GM18520 (cell line): Measurements from ENCODE around the gene TPSAB1.
"Not testable (repeated sequence)": the region's sequence is repeated elsewhere in the genome, so short reads cannot be mapped to it uniquely, and the experiment has no call there.

Experiments
- ATAC-seq: cut with Tn5 transposase; IDR thresholded peaks from one replicate; pipeline ENCODE4 v1.9.1; 2021; ENCODE audit not compliant: unreplicated experiment

Gene TPSAB1

DNA sequence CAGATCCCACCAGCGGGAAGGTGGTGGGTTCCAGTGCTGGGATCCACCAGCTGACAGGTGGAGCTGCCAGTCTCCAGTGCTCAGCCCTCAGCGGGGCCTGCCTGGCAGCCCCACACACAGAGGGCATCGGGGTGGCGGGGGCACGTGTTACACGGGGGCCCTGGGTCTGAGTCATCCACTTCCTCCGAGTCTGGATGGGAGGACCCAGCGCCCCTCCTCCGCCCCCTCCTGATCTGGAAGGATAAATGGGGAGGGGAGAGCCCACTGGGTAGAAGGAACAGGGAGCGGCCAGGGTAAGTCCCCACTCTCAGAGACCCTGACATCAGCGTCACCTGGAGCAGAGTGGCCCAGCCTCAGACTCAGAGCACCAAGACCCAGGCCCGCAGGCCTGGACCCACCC, at the start of gene TPSAB1:
TSS of gene TPSAB1 (plus strand) at position 270 of the 400 bp plus-strand sequence. CDS start 234 bp downstream, outside the sequence.
- ATAC-seq = not testable (repeated sequence)

GRCh38 chr16:1190789-1191188, 49.7 kb upstream of the TPSAB1 start:
- not testable (repeated sequence) for ATAC-seq

- ATAC-seq = no peak
Measured at GRCh38 chr16:1192384-1193073, 48.0 kb upstream of the TPSAB1 start.

DNA sequence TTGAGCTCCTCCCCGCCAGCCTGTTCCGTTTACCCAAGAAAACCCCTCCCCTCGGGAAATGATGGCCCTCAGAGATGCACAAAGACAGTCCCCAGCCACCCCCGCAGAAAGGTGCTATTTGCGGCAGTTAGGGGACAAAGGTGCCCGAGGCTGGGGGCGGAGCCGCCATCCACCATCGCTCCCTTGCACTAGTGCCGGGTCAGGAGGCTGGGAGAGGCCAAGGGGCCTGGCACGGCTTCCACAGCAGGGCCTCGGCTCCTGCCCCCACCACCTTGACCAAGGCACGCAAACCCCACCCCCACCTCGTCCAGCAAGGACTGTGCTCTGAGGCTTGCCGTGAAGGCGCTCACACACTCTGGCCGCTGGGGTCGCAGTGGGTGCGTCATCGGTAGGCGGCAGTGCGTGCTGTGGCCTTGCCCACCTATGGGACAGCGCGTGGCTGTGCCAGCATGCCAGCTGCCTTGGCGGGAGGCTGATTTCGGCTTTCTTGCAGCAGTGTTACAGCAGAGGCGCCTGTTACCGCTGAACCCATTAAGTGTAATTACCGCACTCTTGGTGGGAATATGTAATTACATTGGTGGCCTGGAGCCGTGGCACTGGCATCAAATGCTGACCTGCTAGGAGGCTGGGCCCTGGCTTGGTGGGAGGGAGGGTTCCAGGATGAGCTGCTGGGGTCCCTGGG, 47.2 kb upstream of the TPSAB1 start:
- no peak for ATAC-seq

DNA sequence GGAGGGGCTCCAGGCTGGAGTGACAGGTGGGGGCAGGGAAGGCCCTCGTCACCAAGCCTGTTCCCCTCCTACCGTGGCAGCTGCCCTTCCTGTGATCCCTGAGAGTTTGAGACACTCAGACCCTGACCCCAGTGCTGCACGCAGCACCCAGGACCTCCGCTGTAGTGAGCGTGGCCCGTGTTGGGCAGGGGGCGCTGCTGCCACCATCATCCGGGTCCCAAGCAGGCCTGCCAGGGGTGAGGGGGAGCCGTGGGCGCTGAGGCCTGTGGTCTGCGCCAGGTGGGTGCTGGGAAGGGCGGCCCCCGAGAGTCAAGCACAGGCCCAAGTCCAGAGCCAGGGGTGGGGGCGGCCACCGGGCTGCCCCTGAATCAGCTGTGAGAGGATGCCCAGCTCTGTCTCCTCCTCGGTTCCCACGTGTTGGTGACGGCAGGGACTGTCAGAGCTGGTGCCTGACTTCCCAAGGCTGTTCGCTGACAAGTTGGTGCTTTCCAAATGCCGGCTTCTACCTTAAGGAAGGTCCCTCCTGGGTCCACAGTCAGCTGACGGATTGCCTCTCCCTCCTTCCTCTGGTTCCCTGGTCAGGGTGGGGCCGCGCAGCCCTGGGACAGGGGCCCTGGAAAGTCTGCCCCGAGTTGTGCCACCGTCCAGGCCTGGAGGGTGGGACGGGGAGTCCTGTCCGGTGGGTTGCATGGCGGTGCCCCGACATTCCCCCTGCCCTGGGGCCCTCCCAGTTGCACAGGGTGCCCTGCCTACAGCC, 46.5 kb upstream of the TPSAB1 start:
- ATAC-seq = no peak

DNA sequence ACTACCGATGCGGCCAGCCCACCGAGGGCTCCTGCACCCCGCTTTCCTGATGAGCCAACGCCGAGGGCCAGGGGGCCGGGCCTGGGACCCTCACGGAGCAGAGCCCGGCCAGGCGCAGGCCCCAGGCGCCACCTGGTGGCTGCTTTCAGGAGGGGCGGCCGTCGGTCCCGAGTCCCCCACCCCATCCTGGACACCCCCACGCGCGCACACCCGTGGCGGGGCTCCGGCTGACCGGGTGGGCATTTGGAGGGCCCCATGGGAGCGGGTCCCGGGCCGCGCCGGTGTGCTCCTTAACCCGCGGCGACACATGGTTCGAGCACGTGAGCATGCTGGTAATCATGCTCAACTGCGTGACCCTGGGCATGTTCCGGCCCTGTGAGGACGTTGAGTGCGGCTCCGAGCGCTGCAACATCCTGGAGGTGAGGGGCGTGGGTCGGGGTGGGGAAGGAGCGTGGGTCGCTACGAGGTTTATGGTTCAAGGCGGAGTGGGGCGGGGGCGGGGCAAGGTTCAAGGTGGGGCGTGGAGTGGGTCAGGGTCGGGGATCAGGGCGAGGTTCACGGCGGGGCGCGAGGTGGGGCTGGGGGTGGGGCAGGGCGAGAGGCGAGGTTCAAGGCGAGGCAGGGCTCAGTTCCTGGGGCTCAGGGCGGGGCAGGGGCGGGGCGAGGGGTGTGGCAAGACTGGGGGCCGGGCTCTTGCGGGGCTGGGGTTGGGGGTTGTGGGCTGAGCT, 45.7 kb upstream of the TPSAB1 start:
- ATAC-seq = no peak

DNA sequence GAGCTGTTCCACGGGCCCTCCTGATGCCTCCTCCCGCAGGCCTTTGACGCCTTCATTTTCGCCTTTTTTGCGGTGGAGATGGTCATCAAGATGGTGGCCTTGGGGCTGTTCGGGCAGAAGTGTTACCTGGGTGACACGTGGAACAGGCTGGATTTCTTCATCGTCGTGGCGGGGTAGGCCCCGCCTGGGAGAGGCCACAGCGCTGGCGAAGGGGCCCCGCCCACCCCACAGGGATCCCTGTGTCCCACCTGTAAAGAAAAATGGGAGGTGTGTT, 45.2 kb upstream of the TPSAB1 start:
- no peak for ATAC-seq

DNA sequence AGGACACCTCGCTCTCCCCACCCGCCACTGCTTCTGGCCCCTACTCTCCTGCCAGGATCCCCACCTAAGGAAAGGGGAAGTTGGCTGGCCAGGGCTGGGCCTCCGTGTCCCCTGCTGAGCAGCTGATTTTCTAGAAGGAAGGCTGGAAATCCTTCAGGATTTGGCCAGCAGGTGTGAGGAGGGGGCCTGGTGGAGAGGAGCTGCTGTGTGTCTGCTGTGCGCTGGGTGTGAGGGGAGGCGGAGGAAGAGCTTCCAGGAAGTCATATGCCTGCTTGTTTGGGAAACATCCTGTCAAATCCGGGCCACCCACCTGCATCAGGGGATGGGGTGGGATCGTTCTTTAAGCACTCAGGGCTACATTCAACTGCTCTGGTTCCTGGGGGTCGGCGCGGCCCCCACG, 44.0 kb upstream of the TPSAB1 start:
- no peak for ATAC-seq

- no peak for ATAC-seq
Measured at GRCh38 chr16:1197237-1197866, 43.2 kb upstream of the TPSAB1 start.

GRCh38 chr16:1198194-1198593, 42.3 kb upstream of the TPSAB1 start:
- no peak for ATAC-seq

GRCh38 chr16:1198671-1199346, 41.7 kb upstream of the TPSAB1 start:
- ATAC-seq = not testable (repeated sequence)

- no peak for ATAC-seq
Measured at GRCh38 chr16:1199347-1200013, 41.0 kb upstream of the TPSAB1 start.

DNA sequence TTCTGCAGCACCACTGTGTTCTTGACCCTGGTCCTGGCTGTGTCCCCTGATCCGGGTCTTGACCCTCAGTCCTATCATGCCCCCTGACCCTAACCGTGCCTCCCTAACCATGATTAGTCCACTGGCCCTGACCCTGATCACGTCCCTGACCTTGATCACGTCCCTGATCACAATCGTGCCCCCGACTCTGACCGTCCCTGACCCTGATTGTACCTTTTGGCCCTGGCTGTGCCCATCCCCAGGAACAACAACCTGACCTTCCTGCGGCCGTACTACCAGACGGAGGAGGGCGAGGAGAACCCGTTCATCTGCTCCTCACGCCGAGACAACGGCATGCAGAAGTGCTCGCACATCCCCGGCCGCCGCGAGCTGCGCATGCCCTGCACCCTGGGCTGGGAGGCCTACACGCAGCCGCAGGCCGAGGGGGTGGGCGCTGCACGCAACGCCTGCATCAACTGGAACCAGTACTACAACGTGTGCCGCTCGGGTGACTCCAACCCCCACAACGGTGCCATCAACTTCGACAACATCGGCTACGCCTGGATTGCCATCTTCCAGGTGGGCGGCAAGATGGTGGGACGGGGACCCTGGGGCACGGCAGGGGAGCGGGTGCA, 40.4 kb upstream of the TPSAB1 start:
- no peak for ATAC-seq

- ATAC-seq = no peak
Measured at GRCh38 chr16:1201444-1201843, 39.1 kb upstream of the TPSAB1 start.

DNA sequence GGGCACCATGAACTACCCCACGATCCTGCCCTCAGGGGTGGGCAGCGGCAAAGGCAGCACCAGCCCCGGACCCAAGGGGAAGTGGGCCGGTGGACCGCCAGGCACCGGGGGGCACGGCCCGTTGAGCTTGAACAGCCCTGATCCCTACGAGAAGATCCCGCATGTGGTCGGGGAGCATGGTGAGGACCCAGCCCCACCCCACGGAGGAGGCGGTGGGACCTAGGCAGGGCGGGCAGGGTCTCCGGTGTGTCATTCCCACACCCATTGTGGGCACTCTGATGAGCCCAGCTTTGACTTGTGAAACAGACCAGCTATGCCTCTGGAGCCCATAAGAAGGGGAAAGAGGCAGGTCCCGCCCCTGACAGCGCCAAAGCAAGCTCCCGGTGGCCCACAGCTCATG, 38.2 kb upstream of the TPSAB1 start:
- ATAC-seq = no peak

DNA sequence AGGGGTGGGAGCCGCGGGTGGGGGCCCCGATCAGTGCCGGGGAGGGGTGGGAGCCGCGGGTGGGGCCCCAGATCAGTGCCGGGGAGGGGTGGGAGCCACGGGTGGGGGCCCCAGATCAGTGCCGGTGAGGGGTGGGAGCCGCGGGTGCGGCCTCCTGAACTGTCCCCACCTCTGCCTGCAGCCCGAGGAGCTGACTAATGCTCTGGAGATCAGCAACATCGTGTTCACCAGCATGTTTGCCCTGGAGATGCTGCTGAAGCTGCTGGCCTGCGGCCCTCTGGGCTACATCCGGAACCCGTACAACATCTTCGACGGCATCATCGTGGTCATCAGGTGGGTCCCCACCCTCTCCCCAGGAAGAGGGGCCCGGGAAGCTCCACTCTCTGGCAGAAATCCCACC, 35.6 kb upstream of the TPSAB1 start:
- ATAC-seq = no peak

- no peak for ATAC-seq
Measured at GRCh38 chr16:1206326-1206725, 34.2 kb upstream of the TPSAB1 start.

- ATAC-seq = no peak
Measured at GRCh38 chr16:1206786-1207185, 33.7 kb upstream of the TPSAB1 start.

DNA sequence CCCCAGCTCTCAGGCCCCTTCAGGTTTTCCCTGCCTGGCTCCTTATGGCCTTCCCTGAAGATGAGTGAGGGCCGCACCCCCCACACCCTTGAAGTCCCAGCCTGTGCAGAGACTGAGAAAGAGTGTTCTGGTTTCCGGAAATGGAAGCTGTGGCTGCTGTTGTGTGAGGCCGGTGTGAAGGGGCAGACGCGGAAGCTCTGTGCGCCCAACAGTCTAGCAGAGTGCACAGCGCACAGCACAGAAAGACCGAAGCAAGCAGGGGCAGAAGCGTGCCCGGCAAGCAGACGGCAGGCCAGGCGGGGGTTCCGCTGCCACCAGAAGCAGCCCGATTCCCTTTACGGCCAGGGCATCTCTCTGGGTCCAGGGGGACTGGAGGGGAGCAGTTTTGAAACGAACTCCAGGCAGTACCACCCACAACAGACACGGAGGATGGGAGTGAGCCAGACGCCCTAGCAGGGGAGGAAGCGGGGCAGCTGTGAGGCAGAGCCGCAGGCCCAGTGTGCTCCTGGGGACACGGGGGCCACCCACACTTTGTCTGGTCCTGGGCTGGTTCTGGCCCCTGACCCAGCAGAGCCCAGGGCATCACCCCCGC, 32.2 kb upstream of the TPSAB1 start:
- ATAC-seq = no peak
